HEK293T (cell line): ENCODE measurements around the gene HSPB6.

Experiments used
- ARNT ChIP-seq: fragments of 450-650 bp; IDR thresholded peaks from 2 replicates; pipeline ENCODE4 v1.6.1; 2017; ENCODE audit warnings: mild to moderate bottlenecking
- BHLHE40 ChIP-seq: fragments of 450-650 bp; IDR thresholded peaks from 2 replicates; pipeline ENCODE4 v1.6.1; 2016; ENCODE audit warnings: mild to moderate bottlenecking, moderate library complexity, borderline replicate concordance
- ELF4 ChIP-seq: fragments of 450-650 bp; IDR thresholded peaks from 2 replicates; pipeline ENCODE4 v1.6.1; 2017; ENCODE audit warnings: antibody characterized with exemption
- FOXA1 ChIP-seq: fragments of 450-650 bp; IDR thresholded peaks from 2 replicates; pipeline ENCODE4 v1.6.1; 2016; ENCODE audit warnings: mild to moderate bottlenecking
- FOXK2 ChIP-seq: fragments of 450-650 bp; IDR thresholded peaks from 2 replicates; pipeline ENCODE4 v1.6.1; 2016; ENCODE audit warnings: mild to moderate bottlenecking
- FOXM1 ChIP-seq: fragments of 450-650 bp; IDR thresholded peaks from 2 replicates; pipeline ENCODE4 v1.6.1; 2017; ENCODE audit warnings: mild to moderate bottlenecking, borderline replicate concordance
- HDGF ChIP-seq: fragments of 450-650 bp; IDR thresholded peaks from 2 replicates; pipeline ENCODE4 v1.6.1; 2017; ENCODE audit warnings: antibody characterized with exemption, borderline replicate concordance
- L3MBTL2 ChIP-seq: fragments of 450-650 bp; conservative IDR thresholded peaks from 2 replicates; pipeline ENCODE4 v1.6.1; 2016; ENCODE audit warnings: mild to moderate bottlenecking
- LEF1 ChIP-seq: fragments of 450-650 bp; IDR thresholded peaks from 2 replicates; pipeline ENCODE4 v1.6.1; 2017; ENCODE audit warnings: mild to moderate bottlenecking, borderline replicate concordance
- PKNOX1 ChIP-seq: fragments of 450-650 bp; IDR thresholded peaks from 2 replicates; pipeline ENCODE4 v1.6.1; 2016
- SP1 ChIP-seq: fragments of 450-650 bp; IDR thresholded peaks from 2 replicates; pipeline ENCODE4 v1.6.1; 2017
- SUZ12 ChIP-seq: fragments of 450-650 bp; IDR thresholded peaks from 2 replicates; pipeline ENCODE4 v1.6.1; 2016; ENCODE audit warnings: mild to moderate bottlenecking
- TARDBP ChIP-seq: fragments of 450-650 bp; IDR thresholded peaks from 2 replicates; pipeline ENCODE4 v1.6.1; 2016
- ZNF384 ChIP-seq: fragments of 450-650 bp; IDR thresholded peaks from 2 replicates; pipeline ENCODE4 v1.6.1; 2016

- TF ChIP-seq ARNT (no peak), SP1 (no peak), SUZ12 (no peak), ZNF384 (no peak), L3MBTL2 (no peak), ELF4 (no peak), HDGF (no peak), FOXK2 (no peak), FOXM1 (no peak), BHLHE40 (no peak), PKNOX1 (no peak), FOXA1 (no peak), TARDBP (no peak), LEF1 (no peak)
These were observed 17.3 kb downstream of the HSPB6 start for GRCh38 chr19:35739275-35740107.
